Measurements from ENCODE around the gene SHROOM2. TPM values are rescaled to one million over a fixed set of nuclear protein-coding genes. Genes with fewer than 3 reads are reported as not detected.
"Not testable (repeated sequence)": the region's sequence is repeated elsewhere in the genome, so short reads cannot be mapped to it uniquely, and the experiment has no call there.

The SHROOM2 gene
- total RNA-seq, 1 experiment from 2014 or later = 1.6 TPM

DNA sequence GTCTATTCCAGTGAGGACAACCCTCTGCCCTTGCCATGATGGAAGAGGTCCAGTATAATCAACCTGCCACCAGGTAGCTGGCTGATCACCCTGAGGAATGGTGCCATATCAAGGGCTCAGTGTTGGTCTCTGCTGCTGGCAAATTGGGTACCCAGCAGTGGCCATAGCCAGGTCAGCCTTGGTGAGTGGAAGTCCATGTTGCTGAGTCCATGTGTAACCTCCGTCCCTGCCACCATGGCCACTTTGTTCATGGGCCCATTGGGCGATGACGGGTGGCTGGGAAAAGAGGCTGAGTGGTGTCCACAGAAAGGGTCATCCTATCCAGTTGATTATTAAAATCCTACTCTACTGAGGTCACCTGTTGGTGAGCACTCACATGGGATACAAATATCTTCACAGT lies 24.9 kb downstream of the SHROOM2 start:
- H3K36me3 ChIP-seq, DNase-seq, H3K9me3 ChIP-seq, H3K27me3 ChIP-seq, H3K4me3 ChIP-seq: not testable (repeated sequence)

DNA sequence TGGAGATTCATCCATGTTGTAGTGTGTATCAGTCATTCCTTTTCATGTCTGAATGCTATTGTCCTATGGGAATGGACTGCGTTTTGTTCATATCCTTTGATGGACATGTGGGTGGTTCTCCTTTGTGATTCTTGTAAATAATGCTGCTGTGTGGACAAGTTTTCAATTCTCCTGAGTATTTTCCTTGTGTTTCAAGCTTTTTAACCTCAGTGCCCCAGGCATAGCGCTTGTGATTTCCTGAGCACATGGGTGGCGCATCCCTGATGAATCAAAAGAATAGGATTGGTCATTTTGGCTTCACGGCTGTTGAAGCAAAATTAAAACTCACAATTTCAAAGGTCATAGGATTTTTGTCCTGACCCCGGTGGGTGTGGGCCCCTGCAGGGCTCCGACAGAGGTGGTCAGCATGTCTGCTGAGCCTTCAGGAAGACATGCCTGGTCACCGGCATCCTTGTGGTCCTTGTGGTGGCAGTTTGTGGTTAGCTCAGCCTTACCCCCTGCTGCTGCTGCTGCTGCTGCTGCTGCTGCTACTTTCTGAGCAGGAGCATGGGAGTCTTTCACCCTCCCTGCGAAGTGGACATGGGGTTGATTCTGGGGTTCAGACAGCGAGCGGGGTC lies 30.0 kb downstream of the SHROOM2 start:
- Histone ChIP-seq H3K36me3 (no peaks in the 10 kb centered on the region), H3K27me3 (no peaks in the 10 kb centered on the region), H3K4me3 (no peak overlapping the region), H3K9me3 (no peaks in the 10 kb centered on the region)
- no peak for DNase-seq

DNA sequence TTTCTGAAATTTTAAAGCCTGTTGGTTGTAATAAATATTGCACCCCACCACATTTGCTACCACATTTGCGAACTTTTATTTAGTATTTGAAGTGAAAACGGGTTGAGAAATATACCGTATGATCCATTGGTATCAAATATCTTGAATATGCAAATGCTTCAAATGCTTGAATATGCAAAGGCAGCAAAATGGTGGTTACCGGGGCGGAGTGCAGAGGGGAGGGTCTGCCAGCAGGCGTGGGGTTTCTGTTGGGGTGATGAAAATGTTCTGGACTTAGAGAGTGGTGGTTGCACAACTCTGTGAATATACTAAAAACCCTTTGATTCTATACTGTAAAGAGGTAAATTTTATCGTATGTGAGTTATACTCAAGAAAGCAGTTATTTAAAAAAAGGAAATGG lies 35.3 kb downstream of the SHROOM2 start:
- H3K36me3 ChIP-seq = no peaks in the 10 kb centered on the region
- no peak overlapping the region for H3K4me3 ChIP-seq
- no peaks in the 10 kb centered on the region for H3K9me3 ChIP-seq
- no peaks in the 10 kb centered on the region for H3K27me3 ChIP-seq
- DNase-seq = no peak

DNA sequence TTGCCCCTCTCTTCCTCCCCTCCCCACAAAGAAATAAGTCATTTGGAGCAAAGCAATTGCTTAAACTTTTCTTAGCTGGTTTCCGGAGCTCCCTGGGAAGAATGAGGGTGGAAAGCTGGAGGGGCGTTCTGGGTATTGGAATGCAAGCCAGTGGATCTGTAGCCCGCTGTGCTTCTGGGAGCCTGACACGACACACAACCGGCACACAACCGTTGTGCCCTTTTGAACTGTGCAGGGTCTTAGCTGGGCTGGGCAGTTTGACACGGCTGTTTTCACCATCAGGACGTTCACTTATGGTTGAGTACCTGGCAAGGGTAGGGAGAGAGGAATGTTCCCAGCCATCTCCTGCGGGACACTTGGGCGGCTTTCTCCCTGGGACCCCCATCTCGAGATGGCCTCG lies 38.3 kb downstream of the SHROOM2 start:
- H3K36me3 ChIP-seq = no peaks in the 10 kb centered on the region
- no peak for DNase-seq
- no peaks in the 10 kb centered on the region for H3K9me3 ChIP-seq
- H3K27me3 ChIP-seq = no peaks in the 10 kb centered on the region
- no peak overlapping the region for H3K4me3 ChIP-seq

DNA sequence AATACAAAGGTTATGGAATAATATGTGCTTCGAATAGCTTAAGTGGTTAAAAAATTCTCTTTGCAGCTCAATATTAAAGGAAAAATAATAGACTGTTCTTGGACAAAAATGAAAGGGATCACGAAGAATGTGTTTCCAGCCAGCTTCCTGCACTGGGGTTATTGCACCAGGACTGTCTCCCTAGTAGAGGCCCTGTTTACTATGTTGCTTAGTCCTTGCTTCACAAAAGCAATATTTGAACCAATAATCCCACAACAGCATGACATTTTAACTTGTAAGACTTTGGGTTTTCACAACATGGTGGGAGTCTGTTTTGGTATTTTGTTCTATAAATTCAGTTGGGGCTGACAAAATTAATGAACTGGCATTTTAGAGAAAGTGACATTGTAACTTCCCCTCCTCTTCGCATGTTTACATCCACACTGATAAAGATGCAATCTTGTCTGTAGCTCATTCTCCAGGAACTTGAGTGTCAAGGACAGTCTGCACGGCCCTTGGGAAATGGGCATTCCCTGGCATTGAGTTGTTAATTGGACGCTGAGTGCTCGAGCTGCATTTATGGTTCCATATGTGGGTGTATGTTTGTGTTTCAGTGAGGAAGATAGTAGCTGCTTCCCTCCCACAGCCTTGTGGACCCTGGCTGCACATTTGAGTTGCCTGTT lies 39.0 kb downstream of the SHROOM2 start:
- Histone ChIP-seq H3K4me3 (no peak overlapping the region), H3K36me3 (no peaks in the 10 kb centered on the region), H3K27me3 (no peaks in the 10 kb centered on the region), H3K9me3 (no peaks in the 10 kb centered on the region)
- DNase-seq = no peak

DNA sequence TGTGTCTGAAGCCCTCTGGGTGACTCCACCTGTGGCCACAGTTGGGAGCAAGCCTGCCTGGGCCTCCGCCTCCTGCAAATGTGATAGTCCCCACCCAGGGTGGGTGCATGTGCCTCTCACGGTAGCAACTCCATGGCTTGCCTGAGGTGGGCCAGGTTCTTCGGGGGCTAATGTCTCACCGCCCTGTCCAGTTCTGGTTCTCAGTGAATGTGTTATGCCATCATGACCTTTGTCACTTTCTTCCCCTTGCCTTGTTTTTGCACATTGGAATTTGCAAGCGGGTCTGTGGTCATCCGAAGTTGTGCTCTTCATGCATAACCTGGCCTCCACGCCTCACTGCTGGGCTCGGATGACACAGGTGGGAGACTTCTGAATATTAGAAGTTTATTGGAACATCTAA lies 39.7 kb downstream of the SHROOM2 start:
- no peak for DNase-seq
- no peaks in the 10 kb centered on the region for H3K9me3 ChIP-seq
- H3K4me3 ChIP-seq = no peak overlapping the region
- no peaks in the 10 kb centered on the region for H3K36me3 ChIP-seq
- H3K27me3 ChIP-seq = no peaks in the 10 kb centered on the region

DNA sequence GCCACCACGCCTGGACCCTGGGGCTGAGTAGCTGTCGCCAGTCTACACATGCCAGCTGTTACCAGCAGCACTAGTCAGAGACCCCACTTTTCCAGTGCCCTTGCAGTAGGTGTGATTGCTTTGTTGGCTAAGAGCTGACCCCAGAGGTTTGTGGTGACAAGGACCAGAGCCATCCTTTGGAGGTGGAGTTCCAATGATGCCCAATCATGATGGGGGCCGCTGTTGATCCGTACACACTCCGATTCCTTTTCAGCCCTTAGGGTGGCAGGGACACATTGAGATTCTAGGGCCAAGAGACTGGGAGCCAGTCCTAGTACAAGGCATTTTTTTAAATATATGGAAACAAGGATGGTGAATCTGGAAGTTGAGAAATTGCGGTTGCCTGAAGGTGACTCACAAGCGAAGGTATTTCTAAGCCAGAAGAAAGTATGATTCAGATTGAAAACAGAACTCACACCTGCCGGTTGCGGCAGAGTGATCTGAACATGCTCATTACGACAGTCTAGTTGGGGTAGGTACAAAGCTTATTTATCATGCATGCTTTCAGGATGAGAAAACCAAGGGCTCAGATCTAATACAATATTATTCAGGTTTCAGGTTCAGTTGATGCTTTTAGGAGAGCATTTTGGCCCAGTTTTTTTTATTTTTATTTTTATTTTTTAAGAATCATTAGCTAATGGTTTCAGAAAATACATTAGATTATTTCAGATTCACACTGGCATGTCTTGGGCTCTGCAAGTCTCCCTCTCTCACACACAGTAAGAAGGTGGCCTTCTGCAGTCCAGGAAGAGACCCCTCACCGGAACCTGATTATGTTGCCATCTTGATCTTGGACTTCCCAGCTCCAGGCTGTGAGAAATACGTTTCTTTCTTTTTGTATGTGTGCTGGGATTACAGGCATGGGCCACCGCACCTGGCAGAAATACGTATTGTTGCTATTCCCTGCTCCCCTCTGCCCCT lies 43.4 kb downstream of the SHROOM2 start:
- no peak overlapping the region for H3K4me3 ChIP-seq
- DNase-seq = peak; percentile 13
- H3K9me3 ChIP-seq = no peaks in the 10 kb centered on the region

DNA sequence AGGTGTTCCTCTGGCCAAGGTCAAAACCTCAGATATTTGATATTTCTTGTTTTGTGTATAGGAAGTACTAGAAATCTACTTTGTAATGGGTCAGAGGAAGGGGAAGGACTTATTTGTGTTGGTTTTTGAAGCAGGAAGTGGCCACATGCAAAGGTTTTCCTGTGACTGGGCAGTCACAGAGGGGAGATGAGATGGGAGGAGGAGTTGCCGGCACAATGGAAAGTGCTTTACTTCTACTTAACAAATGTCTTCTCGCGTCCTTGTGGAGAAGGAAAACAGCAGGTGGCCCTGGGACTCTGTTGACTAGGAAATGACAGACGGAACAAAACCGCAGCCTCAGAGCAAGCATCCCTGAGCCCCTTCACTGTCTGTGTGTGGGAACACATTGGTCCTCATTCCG lies 46.6 kb downstream of the SHROOM2 start:
- no peaks in the 10 kb centered on the region for H3K27me3 ChIP-seq
- no peaks in the 10 kb centered on the region for H3K9me3 ChIP-seq
- no peak for DNase-seq
- no peaks in the 10 kb centered on the region for H3K36me3 ChIP-seq
- no peak overlapping the region for H3K4me3 ChIP-seq

More for the DNA sequence above, 43.4 kb downstream of the SHROOM2 start:
- Histone ChIP-seq H3K36me3 (no peaks in the 10 kb centered on the region), H3K27me3 (no peaks in the 10 kb centered on the region)

DNA sequence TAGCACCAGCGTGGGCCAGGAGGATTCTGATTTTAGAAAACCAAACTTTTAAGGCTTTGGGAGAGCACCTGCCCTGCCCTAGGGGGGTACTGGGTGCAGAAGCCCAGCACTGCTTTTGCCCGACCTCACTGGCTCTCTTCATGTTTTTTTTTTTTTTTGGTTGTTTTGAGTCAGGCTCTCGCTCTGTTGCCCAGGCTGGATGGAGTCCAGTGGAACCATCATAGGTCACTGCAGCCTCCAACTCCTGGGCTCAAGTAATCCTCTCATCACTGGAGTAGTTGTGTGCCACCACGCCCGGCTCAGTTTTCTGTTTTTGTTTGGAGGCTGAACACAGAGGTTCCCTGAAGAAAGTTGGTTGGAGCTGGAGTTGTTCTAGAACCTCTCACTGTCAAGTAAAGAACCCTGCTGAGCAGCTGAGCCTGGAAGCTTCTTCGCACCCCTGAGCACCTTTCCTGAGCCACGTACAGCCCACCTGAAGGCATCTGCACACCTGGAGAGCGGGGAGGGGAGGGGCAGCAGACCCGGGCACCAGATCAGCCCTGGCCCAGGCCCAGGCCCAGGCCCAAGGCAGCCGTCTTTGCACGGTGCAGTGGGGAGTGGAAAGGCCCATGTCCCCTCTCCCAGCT lies 49.5 kb downstream of the SHROOM2 start:
- Histone ChIP-seq H3K9me3 (no peaks in the 10 kb centered on the region), H3K4me3 (no peak overlapping the region), H3K36me3 (no peaks in the 10 kb centered on the region), H3K27me3 (no peaks in the 10 kb centered on the region)
- DNase-seq = peak; percentile 59

DNA sequence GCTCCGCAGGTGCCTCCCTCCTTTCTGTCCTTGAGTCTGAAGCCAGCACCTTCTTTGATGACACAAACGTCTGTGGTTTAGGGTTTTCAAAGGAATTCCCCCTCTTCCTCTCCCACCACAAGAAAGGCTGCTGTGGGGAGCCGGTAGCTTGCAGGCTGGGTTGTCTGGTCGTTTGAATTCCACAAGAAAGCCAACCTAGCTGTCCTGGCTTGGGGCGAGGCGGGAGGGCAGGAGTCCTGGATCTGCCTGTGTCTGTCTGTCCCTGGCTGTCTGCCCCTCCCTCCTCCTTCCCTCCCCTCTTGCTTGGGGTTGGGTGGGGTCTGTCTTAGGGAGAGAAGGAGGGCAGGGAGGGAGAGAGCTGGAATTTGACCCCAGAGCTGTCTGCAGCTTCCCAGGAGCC lies 56.3 kb downstream of the SHROOM2 start:
- no peaks in the 10 kb centered on the region for H3K36me3 ChIP-seq
- H3K27me3 ChIP-seq = no peaks in the 10 kb centered on the region
- H3K9me3 ChIP-seq = no peaks in the 10 kb centered on the region
- no peak overlapping the region for H3K4me3 ChIP-seq
- no peak for DNase-seq

DNA sequence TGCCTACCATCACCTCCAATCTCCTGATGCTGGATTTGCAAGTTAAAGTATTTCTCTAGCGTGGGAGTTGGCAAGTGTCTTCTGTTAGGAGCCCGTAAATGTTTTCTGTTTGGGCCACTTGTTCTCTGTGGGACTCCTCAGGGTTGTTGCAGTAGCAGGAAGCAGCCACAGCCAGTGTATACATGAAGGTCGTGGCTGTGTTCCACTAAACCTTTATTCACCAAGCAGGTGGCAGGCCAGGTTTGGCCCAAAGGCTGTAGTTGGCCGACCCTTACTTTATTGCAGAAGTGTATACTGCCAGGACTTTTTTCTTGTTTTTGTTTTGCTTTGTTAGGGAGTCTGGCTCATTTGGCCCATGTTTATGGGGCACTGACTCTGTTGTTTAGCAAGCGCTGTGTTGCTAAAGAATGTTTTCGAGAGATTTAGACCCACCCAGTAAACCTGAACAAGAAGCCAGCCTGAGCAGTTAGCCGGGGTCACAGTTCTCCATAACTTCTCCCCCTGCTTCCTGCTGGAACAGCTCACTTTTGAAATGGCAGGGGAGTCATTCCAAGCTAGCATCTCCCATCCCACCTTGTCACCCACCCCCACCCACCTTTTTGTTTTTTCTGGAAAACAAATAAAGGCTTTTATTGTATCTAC lies 58.8 kb downstream of the SHROOM2 start:
- Histone ChIP-seq H3K9me3 (no peaks in the 10 kb centered on the region), H3K4me3 (no peak overlapping the region), H3K36me3 (no peaks in the 10 kb centered on the region), H3K27me3 (no peaks in the 10 kb centered on the region)
- no peak for DNase-seq

DNA sequence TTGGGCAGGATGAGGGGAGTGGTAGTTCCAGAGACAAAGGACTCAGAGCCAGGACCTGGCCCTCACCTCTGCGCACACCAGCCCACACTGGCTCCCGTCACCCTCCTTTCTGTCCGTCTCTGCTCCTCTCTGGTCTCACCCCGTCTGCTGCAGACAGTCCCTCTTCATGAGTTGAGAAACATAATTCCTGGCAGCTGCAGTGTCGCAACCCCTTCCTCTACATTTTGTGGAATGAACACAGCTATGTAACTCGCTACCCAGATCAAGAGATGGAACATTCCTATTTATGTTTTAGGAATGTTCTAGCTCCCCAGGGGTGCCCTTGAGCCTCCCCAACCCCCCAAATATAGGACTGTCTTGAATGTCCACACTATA lies 59.3 kb downstream of the SHROOM2 start:
- Histone ChIP-seq H3K36me3 (no peaks in the 10 kb centered on the region), H3K27me3 (no peaks in the 10 kb centered on the region), H3K4me3 (no peak overlapping the region), H3K9me3 (no peaks in the 10 kb centered on the region)
- DNase-seq = no peak

DNA sequence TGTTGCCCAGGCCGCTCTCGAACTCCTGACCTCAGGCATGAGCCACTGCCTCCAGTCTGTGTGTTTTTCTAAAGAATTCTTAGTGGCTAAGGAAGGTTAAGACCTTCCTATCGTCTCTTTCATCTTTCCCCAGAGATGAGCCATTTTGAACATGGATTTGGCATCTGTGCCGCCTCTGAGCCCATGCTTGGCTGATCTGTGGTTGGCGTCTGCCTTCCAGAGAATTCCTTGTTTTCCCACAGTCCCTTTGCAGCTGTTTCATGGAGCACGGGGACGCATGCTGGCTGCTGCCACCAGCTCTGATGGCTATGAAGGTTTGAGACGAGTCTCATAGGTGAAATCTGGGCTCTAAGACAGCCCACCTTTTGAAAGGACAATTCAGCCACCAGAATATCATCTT lies 60.4 kb downstream of the SHROOM2 start:
- Histone ChIP-seq H3K4me3 (no peak overlapping the region), H3K27me3 (no peaks in the 10 kb centered on the region), H3K36me3 (no peaks in the 10 kb centered on the region), H3K9me3 (no peaks in the 10 kb centered on the region)
- no peak for DNase-seq

DNA sequence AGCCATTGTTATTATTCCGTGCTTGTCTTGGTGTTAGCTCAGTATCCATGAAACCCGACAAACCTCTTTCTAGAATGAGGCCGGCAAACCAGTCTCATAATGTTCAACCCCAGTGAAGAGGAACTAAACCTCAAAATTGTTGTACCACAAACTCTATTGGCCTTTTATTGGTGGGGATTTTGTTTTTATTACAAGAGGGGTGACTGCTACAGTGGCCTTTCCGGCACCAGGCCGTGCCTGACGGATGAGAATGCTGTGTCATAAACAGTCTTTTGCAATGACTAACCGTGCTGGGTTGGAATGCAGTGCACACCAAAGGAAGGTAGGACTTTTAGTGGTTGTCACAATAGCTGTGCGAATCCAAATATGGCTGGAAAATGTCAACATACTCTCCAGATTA lies 60.8 kb downstream of the SHROOM2 start:
- H3K27me3 ChIP-seq = no peaks in the 10 kb centered on the region
- no peaks in the 10 kb centered on the region for H3K9me3 ChIP-seq
- DNase-seq = peak; percentile 6
- H3K4me3 ChIP-seq = no peak overlapping the region
- no peaks in the 10 kb centered on the region for H3K36me3 ChIP-seq

DNA sequence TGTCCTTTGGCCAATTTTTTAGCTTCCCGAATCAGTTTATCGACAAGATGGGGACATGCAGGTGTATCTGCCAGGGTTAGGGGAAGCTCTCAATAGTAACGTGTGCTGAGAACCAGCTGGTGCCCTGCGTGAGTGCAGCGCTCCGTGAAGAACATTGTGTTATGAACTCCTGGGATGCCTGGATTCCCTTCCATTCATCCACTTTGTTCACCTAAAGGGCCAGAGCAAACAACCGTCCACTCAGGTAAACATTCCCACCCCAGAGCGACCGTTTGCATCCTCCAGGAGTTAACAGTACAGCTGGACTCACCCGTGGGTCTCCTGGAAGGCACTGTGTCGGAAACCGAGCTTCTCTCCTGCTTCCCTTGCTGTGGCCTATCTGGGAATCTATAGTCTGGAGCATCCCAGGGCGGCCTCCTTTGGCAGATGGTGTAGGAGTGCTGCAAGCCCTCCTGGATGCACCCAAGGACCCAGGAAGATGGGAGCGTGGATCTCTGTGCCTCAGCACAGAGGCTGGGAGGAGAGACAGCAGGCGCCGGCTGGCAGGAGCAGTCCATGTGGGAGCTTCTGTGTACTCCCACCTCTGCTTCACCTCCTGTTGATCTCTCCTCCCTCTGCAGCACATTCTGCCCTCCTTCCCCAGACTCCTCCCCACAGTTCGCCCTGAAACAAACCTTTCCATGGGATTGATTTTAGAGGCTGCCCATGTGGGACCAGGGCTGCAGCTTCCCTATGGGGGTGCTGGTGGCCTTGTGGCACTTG lies 62.7 kb downstream of the SHROOM2 start:
- DNase-seq = no peak
- no peaks in the 10 kb centered on the region for H3K27me3 ChIP-seq
- no peak overlapping the region for H3K4me3 ChIP-seq

DNA sequence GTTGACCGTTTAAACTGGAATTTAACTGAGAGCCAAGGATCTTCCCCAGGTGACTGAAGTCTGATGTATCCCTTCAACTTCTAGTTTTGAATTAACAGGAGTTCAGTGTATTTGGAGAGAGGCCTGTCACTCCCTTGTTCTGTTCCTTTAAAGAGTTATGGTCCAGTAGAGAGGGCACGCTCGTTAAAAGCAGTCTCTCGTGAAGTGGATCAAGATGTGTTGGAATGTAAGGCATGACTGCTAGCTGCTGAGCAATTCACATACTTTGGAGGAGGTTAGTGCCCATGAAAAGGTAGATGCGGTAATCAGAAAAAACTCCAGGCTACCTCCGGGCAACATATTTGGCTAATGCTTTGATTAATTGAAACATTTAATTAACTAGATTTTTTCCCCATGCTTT lies 65.7 kb downstream of the SHROOM2 start:
- Histone ChIP-seq H3K27me3 (no peaks in the 10 kb centered on the region), H3K36me3 (no peaks in the 10 kb centered on the region), H3K9me3 (no peaks in the 10 kb centered on the region), H3K4me3 (no peak overlapping the region)
- no peak for DNase-seq

More for the DNA sequence above, 62.7 kb downstream of the SHROOM2 start:
- Histone ChIP-seq H3K36me3 (no peaks in the 10 kb centered on the region), H3K9me3 (no peaks in the 10 kb centered on the region)

All from MG63 (cell line).